ENCODE results near the gene CEMIP. TPM values are rescaled to one million over a fixed set of nuclear protein-coding genes. Genes with fewer than 3 reads are reported as not detected.

Gene CEMIP
- total RNA-seq, 1 donor = 131 TPM

DNA sequence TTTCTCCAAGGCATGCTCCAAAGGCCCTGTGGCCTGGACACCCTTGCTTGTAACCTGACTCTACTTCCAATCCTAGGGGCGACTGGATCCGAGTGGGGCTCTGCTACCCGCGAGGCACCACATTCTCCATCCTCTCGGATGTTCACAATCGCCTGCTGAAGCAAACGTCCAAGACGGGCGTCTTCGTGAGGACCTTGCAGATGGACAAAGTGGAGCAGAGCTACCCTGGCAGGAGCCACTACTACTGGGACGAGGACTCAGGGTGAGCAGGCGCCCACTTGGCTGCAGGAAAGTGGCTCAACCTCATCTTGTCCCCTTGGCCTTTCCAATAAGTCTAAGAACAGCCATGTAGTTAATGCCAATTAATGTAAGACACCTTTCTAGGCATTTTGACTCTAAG, 158.5 kb downstream of the CEMIP start:
- H3K4me3 ChIP-seq (ENCODE audit: low read depth, low read length) = no peak overlapping the region
- no peak for DNase-seq (ENCODE audit: low read depth)
- TF ChIP-seq CTCF (IDR thresholded peaks at IDR 0.05; ENCODE audit: insufficient read depth, low read depth, low read length) = no peak

- DNase-seq (ENCODE audit: low read depth) = no peak
- no peak overlapping the region for H3K4me3 ChIP-seq (ENCODE audit: low read depth, low read length)
- no peak for TF ChIP-seq CTCF (IDR thresholded peaks at IDR 0.05; ENCODE audit: insufficient read depth, low read depth, low read length)
Observed at GRCh38 chr15:80939216-80939615, 160.0 kb downstream of the CEMIP start.

DNA sequence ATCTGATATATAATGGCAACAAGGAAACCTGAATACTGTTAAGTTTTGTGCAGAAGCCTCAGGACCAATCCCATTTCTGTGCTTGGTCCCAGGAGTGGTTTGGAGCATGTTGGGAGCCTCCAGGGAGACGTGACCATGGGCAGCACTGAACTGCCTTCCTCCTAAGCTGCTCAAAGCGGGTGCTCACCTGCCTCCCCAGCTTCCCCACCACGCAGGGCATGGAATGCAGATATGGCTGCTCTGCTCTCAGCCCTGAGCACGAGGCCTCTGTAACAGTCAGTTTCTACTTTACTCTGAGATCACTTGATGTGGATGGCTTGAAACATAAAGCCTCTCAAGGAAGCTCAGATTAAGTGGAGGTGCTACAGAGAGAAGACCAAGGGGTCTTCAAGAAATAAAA, 161.2 kb downstream of the CEMIP start:
- no peak for TF ChIP-seq CTCF (IDR thresholded peaks at IDR 0.05; ENCODE audit: insufficient read depth, low read depth, low read length)
- no peak for DNase-seq (ENCODE audit: low read depth)
- H3K4me3 ChIP-seq (ENCODE audit: low read depth, low read length) = no peak overlapping the region

DNA sequence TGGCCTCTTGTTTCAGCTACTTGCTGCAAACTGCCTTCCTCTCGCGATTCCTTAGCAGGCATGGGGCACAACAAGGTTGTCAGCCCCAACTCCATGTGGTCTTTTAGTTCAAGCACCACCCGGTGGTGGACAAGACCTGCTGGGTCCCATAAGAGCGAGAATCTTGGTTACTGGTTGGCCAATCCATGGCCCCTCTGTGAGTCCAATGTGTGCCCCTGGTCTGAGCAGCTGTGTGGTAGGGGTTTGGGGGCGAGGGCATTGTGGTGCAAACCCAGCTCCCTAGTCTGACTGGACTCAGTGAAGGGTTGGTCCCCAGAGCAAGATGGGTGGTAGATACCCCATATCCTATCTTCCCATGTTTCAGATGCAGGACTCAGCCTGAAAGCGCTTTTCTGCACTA, 161.7 kb downstream of the CEMIP start:
- no peak overlapping the region for H3K4me3 ChIP-seq (ENCODE audit: low read depth, low read length)
- TF ChIP-seq CTCF (IDR thresholded peaks at IDR 0.05; ENCODE audit: insufficient read depth, low read depth, low read length) = no peak
- no peak for DNase-seq (ENCODE audit: low read depth)

DNA sequence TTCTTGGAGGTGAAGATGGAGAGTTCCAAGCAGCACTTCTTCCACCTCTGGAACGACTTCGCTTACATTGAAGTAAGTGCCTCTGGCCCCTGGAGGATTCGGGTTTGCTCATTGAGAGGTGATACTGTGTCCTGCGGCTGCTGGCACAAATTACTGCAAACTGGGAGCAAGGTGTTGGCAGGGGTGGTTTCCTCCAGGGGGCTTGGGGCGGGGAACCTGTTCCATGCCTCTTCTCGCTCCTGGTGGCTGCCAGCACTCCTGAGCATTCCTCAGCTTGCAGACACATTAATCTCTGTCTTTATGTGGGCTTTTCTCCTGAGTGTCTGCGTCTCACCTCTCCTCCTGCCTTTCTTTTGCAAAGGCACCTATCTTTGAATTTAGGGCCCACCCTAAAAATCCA, 163.1 kb downstream of the CEMIP start:
- TF ChIP-seq CTCF (IDR thresholded peaks at IDR 0.05; ENCODE audit: insufficient read depth, low read depth, low read length) = no peak
- H3K4me3 ChIP-seq (ENCODE audit: low read depth, low read length) = no peak overlapping the region
- DNase-seq (ENCODE audit: low read depth) = no peak

- DNase-seq (ENCODE audit: low read depth) = peak; percentile 44
- H3K4me3 ChIP-seq (ENCODE audit: low read depth, low read length) = no peak overlapping the region
- no peak for TF ChIP-seq CTCF (IDR thresholded peaks at IDR 0.05; ENCODE audit: insufficient read depth, low read depth, low read length)
Observed at GRCh38 chr15:80942746-80943565, 163.8 kb downstream of the CEMIP start.

DNA sequence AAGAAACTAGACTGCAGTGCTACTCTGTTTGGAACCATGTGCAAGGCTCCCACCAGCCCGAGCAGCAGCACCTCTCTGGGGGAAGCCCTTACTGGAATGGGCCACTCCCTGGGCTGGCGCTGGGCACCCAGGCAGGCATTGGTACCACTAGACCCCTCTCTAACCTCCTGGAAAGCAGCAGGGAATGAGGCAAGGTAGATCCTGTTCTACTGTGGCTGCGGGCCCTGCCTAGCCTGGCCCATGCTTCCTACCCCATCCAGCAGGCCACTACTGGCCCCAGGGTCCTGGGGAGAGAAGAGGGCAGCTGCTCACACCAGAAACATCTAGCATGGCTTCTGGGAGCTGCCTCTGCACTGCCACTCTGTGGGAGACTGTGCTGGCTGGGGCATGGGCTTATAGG, 165.6 kb downstream of the CEMIP start:
- no peak overlapping the region for H3K4me3 ChIP-seq (ENCODE audit: low read depth, low read length)
- DNase-seq (ENCODE audit: low read depth) = no peak
- no peak for TF ChIP-seq CTCF (IDR thresholded peaks at IDR 0.05; ENCODE audit: insufficient read depth, low read depth, low read length)
